ENCODE measurements around the gene SLC35F1. TPM values are rescaled to one million over a fixed set of nuclear protein-coding genes. Genes with fewer than 3 reads are reported as not detected.

Gene SLC35F1
- total and polyA plus RNA-seq, 9 donors = 0.08 to 2.5 (median 0.24) TPM; not detected in 1

- H3K27me3 ChIP-seq = no peaks in the 10 kb centered on the region
- DNase-seq = no peak
- 73 to 87% (median 81%) methylated on average over 1 of the region's 1 CpG for WGBS, 3 donors
- H3K4me3 ChIP-seq = no peak overlapping the region
- H3K27ac ChIP-seq = no peak overlapping the region
- H3K9me3 ChIP-seq = no peaks in the 10 kb centered on the region
- no peak for TF ChIP-seq CTCF (IDR thresholded peaks at IDR 0.05)
- TF ChIP-seq POLR2A (IDR thresholded peaks at IDR 0.05) = no peak
- TF ChIP-seq EP300 (IDR thresholded peaks at IDR 0.05) = no peak
- no peaks in the 10 kb centered on the region for H3K36me3 ChIP-seq
- H3K4me1 ChIP-seq (ENCODE audit: insufficient read depth) = no peaks in the 10 kb centered on the region
- intact Hi-C loops (cut with DNase I) = no loop called here
Observed at GRCh38 chr6:118356054-118356453, 449.0 kb downstream of the SLC35F1 start.

GRCh38 chr6:118356686-118357085 lies 449.6 kb downstream of the SLC35F1 start:
- TF ChIP-seq CTCF (IDR thresholded peaks at IDR 0.05) (no peak), EP300 (IDR thresholded peaks at IDR 0.05) (no peak), POLR2A (IDR thresholded peaks at IDR 0.05) (no peak)
- intact Hi-C loops (cut with DNase I) = no loop called here
- H3K4me3 ChIP-seq = no peak overlapping the region
- no peaks in the 10 kb centered on the region for H3K36me3 ChIP-seq
- no peak for DNase-seq
- H3K27ac ChIP-seq = no peak overlapping the region
- no peaks in the 10 kb centered on the region for H3K4me1 ChIP-seq (ENCODE audit: insufficient read depth)
- H3K27me3 ChIP-seq = no peaks in the 10 kb centered on the region
- H3K9me3 ChIP-seq = no peaks in the 10 kb centered on the region

Other genes with a start within 250 kb of the SLC35F1 start
- gene NUS1, start 231.8 kb upstream of the SLC35F1 start, total RNA-seq = 10 to 100 TPM; 15.6 to 29.2 (median 25.6) TPM
- 10 to 100 TPM; 14.6 to 25.2 TPM for gene NUS1, start 231.8 kb upstream of the SLC35F1 start, polyA plus RNA-seq